OCI-LY7 (cell line): ENCODE data around the gene CPNE5. TPM values are rescaled to one million over a fixed set of nuclear protein-coding genes. Genes with fewer than 3 reads are reported as not detected.

Source experiments
- BruUV-seq: library from RNA; stranded (reverse); fragments of 400-500 nt; replicated peaks from 2 replicates; lab custom pipeline; 2021; lab: Mats Ljungman, UMichigan
- CTCF ChIA-PET: fragments of 300-600 bp; sonication (Branson Sonifier 250); formaldehyde crosslinking; loops from one replicate; lab custom pipeline; 2022; ENCODE audit warnings: antibody characterized with exemption; ENCODE audit not compliant: unreplicated experiment; lab: Charles Lee
- POLR2A ChIA-PET: fragments of 300-600 bp; sonication (Branson Sonifier 250); formaldehyde crosslinking; loops from one replicate; lab custom pipeline; 2022; ENCODE audit warnings: antibody characterized with exemption; lab: Charles Lee
- DNase-seq: peaks from one replicate; pipeline ENCODE4 v3.0.0-alpha.2; 2015; ENCODE audit warnings: low spot score
- H2AFZ ChIP-seq: fragments of 200-600 bp; sonication (generic), shearing (Covaris generic); 2 replicates; pipeline ENCODE4 v1.6.1; 2014; ENCODE audit warnings: mild to moderate bottlenecking, antibody characterized with exemption, low read length, moderate library complexity
- H3K27ac ChIP-seq: fragments of 200-600 bp; sonication (generic); 2 replicates; pipeline ENCODE4 v1.5.1; 2014; ENCODE audit warnings: mixed run types, low read depth, mild to moderate bottlenecking, moderate library complexity, low read length, inconsistent platforms; ENCODE audit not compliant: poor library complexity, severe bottlenecking
- H3K36me3 ChIP-seq: fragments of 200-600 bp; sonication (generic); 2 replicates; pipeline ENCODE4 v1.6.1; 2014; ENCODE audit warnings: mild to moderate bottlenecking, antibody characterized with exemption, low read length, moderate library complexity, mixed read lengths; ENCODE audit not compliant: insufficient read depth
- H3K4me1 ChIP-seq: fragments of 200-600 bp; sonication (generic); 2 replicates; pipeline ENCODE4 v1.5.1; 2014; ENCODE audit warnings: mild to moderate bottlenecking, low read length; ENCODE audit not compliant: insufficient read depth, poor library complexity, severe bottlenecking
- H3K4me2 ChIP-seq: fragments of 200-600 bp; sonication (generic); 2 replicates; pipeline ENCODE4 v1.6.1; 2014; ENCODE audit warnings: mild to moderate bottlenecking, low read length
- H3K4me3 ChIP-seq: fragments of 200-600 bp; sonication (generic); 2 replicates; pipeline ENCODE4 v1.5.1; 2014; ENCODE audit warnings: mild to moderate bottlenecking, low read depth, low read length; ENCODE audit not compliant: poor library complexity, severe bottlenecking
- H3K79me2 ChIP-seq: fragments of 200-600 bp; sonication (generic); 2 replicates; pipeline ENCODE4 v1.6.1; 2016; ENCODE audit warnings: low read depth, mild to moderate bottlenecking, low read length, moderate library complexity, mixed read lengths; ENCODE audit not compliant: insufficient read depth
- H3K9me2 ChIP-seq: fragments of 200-600 bp; sonication (generic); 2 replicates; pipeline ENCODE4 v1.6.1; 2016; ENCODE audit warnings: mild to moderate bottlenecking, low read length, mixed read lengths; ENCODE audit not compliant: insufficient read depth
- H3K9me3 ChIP-seq: fragments of 200-600 bp; sonication (generic); 2 replicates; pipeline ENCODE4 v1.6.1; 2014; ENCODE audit warnings: mild to moderate bottlenecking, mixed run types, low read length, mixed read lengths
- H4K20me1 ChIP-seq: fragments of 200-600 bp; sonication (generic); 2 replicates; pipeline ENCODE4 v1.6.1; 2014; ENCODE audit warnings: mild to moderate bottlenecking, antibody characterized with exemption, low read length, moderate library complexity, mixed read lengths; ENCODE audit not compliant: insufficient read depth
- EZH2phosphoT487 ChIP-seq: fragments of 200-600 bp; sonication (generic); IDR thresholded peaks from 2 replicates; pipeline ENCODE4 v1.6.1; 2018; ENCODE audit warnings: low read depth, borderline replicate concordance, mild to moderate bottlenecking, mixed run types, antibody characterized with exemption, low read length, moderate library complexity, mixed read lengths
- intact Hi-C: fragments of 100-400 bp; cut with micrococcal nuclease; formaldehyde crosslinking; loops from one replicate; pipeline ENCODE4 v1.10.0; 2022; ENCODE audit not compliant: unreplicated experiment
- total RNA-seq, 2 experiments: library from RNA; depleted of rRNA in 1 of 2; stranded (reverse); fragments of >200 nt in 1 of 2; shearing (Covaris generic) in 1 of 2; gene quantifications; 2 replicates each; pipeline ENCODE4 v1.2.3, GENCODE V29; 2014 to 2022
- TF ChIP-seq, protein P1 (sequence below): fragments of 200-600 bp; sonication (generic); conservative IDR thresholded peaks from 2 replicates; pipeline ENCODE4 v1.5.1; 2014; ENCODE audit warnings: mild to moderate bottlenecking, antibody characterized with exemption, low read length, moderate library complexity, mixed read lengths

CPNE5 gene
- total RNA-seq, 2 experiments from 2014 or later, result 37.7 to 89.8 TPM

DNA sequence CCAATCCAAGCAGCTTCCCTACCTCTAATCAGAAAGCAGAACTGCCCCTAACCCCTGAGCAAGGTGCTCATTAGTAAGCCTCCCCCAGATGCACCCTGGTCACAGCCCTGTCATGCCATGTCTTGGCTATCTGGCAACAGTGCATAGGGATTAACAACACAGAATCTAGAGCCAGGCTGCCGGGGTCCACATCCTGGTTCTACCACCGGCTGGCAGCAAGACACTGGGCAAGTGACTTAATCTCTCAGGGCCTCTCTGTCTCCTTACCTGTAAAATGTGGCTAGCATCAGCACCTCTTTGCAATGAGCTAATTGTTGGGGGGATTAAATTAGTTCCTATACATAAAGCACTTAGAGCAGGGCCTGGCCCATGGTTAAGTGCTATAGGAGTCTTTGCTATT, 68.1 kb downstream of the CPNE5 start:
- no TSS peak for BruUV-seq
- TF ChIP-seq EZH2phosphoT487, result no peak
- TF ChIP-seq, protein P1, sequence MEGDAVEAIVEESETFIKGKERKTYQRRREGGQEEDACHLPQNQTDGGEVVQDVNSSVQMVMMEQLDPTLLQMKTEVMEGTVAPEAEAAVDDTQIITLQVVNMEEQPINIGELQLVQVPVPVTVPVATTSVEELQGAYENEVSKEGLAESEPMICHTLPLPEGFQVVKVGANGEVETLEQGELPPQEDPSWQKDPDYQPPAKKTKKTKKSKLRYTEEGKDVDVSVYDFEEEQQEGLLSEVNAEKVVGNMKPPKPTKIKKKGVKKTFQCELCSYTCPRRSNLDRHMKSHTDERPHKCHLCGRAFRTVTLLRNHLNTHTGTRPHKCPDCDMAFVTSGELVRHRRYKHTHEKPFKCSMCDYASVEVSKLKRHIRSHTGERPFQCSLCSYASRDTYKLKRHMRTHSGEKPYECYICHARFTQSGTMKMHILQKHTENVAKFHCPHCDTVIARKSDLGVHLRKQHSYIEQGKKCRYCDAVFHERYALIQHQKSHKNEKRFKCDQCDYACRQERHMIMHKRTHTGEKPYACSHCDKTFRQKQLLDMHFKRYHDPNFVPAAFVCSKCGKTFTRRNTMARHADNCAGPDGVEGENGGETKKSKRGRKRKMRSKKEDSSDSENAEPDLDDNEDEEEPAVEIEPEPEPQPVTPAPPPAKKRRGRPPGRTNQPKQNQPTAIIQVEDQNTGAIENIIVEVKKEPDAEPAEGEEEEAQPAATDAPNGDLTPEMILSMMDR, result no peak
- H2AFZ ChIP-seq, result no peak overlapping the region
- H3K4me2 ChIP-seq, result no peak overlapping the region
- H3K36me3 ChIP-seq, result no peaks in the 10 kb centered on the region
- H3K79me2 ChIP-seq, result no peaks in the 10 kb centered on the region
- no peak overlapping the region for H3K27ac ChIP-seq
- peaks cover 30% of the 10 kb centered on the region for H3K4me1 ChIP-seq
- no peaks in the 10 kb centered on the region for H3K9me2 ChIP-seq
- CTCF ChIA-PET, result interaction anchor here (4.1 kb wide), 1 partner anchor 11 kb away, joined by 23 read pairs; no protein-coding TSS in a partner anchor
- H4K20me1 ChIP-seq, result no peaks in the 10 kb centered on the region
- DNase-seq, result no peak
- intact Hi-C loops, result no loop called here
- H3K9me3 ChIP-seq, result no peaks in the 10 kb centered on the region
- no peak overlapping the region for H3K4me3 ChIP-seq
- POLR2A ChIA-PET, result no interaction called here

DNA sequence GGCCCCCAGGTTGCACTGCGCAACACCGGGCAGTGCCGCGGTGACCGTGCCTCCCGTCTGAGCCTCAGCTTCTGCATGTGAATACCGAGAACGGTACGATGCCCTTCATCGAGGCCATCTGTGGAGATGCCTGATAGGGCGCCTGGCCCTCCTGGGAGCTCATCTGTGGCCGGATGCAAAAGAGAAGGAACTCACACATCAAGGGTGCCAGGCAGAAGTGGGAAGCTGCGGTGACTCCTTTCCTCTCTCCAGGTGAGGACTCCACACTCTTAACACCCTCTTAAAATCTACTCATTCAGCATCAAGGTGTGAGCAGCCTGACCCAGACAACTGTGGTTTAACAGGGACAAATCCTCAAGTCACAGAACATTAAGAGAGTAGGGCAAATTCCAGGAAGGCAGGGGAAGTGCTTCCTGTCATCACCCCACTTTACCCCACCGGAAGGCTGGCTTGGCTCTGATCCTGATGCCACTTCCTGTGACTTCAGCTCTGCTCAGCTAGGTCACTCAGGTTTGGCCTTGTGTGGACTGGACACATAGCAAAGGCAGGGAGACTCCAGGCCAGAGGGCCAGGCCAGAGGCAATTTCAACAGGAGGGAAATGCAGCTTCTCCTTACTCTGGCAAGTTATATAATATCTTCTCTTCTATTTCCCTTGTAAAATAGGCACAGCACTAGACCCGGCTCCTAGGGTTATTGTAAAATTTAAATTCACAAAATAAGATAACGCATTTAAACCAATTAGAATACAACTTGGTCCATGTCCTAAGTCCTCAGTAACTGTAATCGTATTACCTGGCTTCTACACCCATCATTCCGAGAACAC, 69.4 kb downstream of the CPNE5 start:
- Histone ChIP-seq H3K4me2 (peak overlapping the region; percentile 53), H3K4me3 (peak overlapping the region; percentile 2), H3K27ac (no peak overlapping the region), H2AFZ (peak overlapping the region; percentile 38; the same call in 1 of the 2 replicates), H3K4me1 (peaks cover 43% of the 10 kb centered on the region), H3K9me3 (no peaks in the 10 kb centered on the region), H3K36me3 (no peaks in the 10 kb centered on the region), H3K79me2 (no peaks in the 10 kb centered on the region), H3K9me2 (no peaks in the 10 kb centered on the region), H4K20me1 (no peaks in the 10 kb centered on the region)
- peak; percentile 42 for DNase-seq
- BruUV-seq, result no TSS peak
- POLR2A ChIA-PET, result interaction anchor here (1.2 to 2.8 kb wide), 3 partner anchors 9 to 11 kb away, joined by 3 to 9 read pairs (median 8); no protein-coding TSS in a partner anchor
- CTCF ChIA-PET, result interaction anchor here (1.3 to 4.1 kb wide), 2 partner anchors 10 to 83 kb away, joined by 9 to 23 read pairs; no protein-coding TSS in a partner anchor
- TF ChIP-seq EZH2phosphoT487, result no peak
- TF ChIP-seq, protein P1, result no peak
- intact Hi-C loops, result loop anchor here (5.0 to 10.0 kb wide), 2 partner anchors 405 to 437 kb away; partner anchors contain the start of gene PIM1
